Measurements from ENCODE around the gene SPOCK1.

SPOCK1 gene

DNA sequence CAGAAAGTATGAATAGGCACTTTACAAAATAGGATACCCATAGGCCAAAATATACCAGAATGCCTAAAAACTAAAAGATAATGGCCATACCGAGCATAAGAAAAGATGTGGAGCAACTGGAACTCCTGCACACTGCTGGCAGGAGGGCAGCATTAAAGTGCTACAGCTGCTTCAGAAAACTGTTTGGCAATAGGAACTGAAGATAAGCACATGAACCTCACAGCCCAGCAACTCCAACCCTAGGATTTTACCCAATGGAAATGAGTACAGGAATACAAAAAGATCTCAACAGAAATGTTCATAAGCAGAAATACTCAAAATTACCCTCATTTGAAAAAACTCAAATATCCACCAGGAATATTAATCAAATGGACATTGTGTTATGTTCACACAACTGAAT, 209.3 kb downstream of the SPOCK1 start:
- Histone ChIP-seq H3K4me3 (ENCODE audit: severe bottlenecking) (no peak overlapping the region), H3K4me1 (ENCODE audit: insufficient read depth, poor library complexity, severe bottlenecking) (no peaks in the 10 kb centered on the region), H3K27ac (ENCODE audit: poor library complexity, severe bottlenecking) (no peak overlapping the region), H3K9me3 (ENCODE audit: severe bottlenecking) (no peaks in the 10 kb centered on the region), H3K36me3 (ENCODE audit: low read depth) (no peaks in the 10 kb centered on the region), H3K27me3 (ENCODE audit: insufficient read depth, poor library complexity, severe bottlenecking) (no peaks in the 10 kb centered on the region)
- DNase-seq (ENCODE audit: low spot score) (no peak), ATAC-seq (ENCODE audit: low read depth) (no peak)
- no peak for TF ChIP-seq CTCF (IDR thresholded peaks at IDR 0.05; ENCODE audit: poor library complexity, severe bottlenecking)

DNA sequence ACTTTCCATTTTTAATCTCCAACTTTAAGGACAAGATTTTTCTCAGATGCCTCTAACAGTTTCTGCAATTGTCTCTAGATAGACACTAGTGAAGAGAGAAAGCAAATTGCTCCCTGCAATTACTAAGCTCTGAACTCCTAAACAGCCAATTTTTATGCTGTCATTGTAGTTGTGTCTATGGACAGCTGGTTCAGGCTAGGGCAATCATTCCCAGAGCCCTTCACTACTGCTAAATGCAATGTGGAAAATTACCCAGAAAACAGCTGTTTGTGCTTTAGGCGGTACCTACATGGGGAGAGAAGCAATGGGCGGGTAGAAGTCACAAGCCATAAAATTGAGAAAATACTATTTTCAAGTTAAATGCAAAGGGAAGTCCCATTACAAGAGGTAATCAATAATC, 211.6 kb downstream of the SPOCK1 start:
- no peaks in the 10 kb centered on the region for H3K27me3 ChIP-seq (ENCODE audit: insufficient read depth, poor library complexity, severe bottlenecking)
- ATAC-seq (ENCODE audit: low read depth) = no peak
- H3K36me3 ChIP-seq (ENCODE audit: low read depth) = no peaks in the 10 kb centered on the region
- TF ChIP-seq CTCF (IDR thresholded peaks at IDR 0.05; ENCODE audit: poor library complexity, severe bottlenecking) = no peak
- H3K27ac ChIP-seq (ENCODE audit: poor library complexity, severe bottlenecking) = no peak overlapping the region
- no peaks in the 10 kb centered on the region for H3K4me1 ChIP-seq (ENCODE audit: insufficient read depth, poor library complexity, severe bottlenecking)
- no peaks in the 10 kb centered on the region for H3K9me3 ChIP-seq (ENCODE audit: severe bottlenecking)
- no peak for DNase-seq (ENCODE audit: low spot score)
- no peak overlapping the region for H3K4me3 ChIP-seq (ENCODE audit: severe bottlenecking)

DNA sequence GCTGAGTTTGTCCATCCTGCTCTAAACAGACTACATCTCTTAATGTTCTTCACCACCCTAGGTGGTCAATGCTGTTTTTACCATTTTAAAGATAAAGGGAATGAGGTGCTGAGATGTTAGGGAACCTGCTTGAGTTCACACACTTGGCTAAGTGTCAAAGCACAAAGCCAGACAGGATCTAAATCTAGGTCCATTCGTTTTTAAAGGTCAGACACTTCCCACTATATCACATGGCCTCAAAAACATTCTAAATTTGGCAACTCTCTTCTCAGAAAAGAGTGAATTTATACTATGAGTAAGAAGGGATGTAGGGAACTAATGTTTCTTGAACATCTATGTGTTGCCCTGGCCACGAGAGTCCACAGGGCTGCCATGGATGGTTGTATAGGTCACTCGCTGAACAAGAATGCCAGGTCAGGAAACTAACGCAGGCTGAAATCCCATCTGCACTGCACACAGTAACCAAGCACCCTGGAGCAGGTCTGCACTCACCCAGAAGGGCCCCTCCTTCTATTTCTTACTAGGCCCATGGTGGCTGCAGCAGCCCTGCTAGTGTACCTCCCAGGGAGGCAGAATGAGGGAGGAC, 213.0 kb downstream of the SPOCK1 start:
- no peak overlapping the region for H3K4me3 ChIP-seq (ENCODE audit: severe bottlenecking)
- ATAC-seq (ENCODE audit: low read depth) = no peak
- H3K36me3 ChIP-seq (ENCODE audit: low read depth) = no peaks in the 10 kb centered on the region
- H3K4me1 ChIP-seq (ENCODE audit: insufficient read depth, poor library complexity, severe bottlenecking) = no peaks in the 10 kb centered on the region
- no peak overlapping the region for H3K27ac ChIP-seq (ENCODE audit: poor library complexity, severe bottlenecking)
- TF ChIP-seq CTCF (IDR thresholded peaks at IDR 0.05; ENCODE audit: poor library complexity, severe bottlenecking) = no peak
- H3K27me3 ChIP-seq (ENCODE audit: insufficient read depth, poor library complexity, severe bottlenecking) = no peaks in the 10 kb centered on the region
- H3K9me3 ChIP-seq (ENCODE audit: severe bottlenecking) = no peaks in the 10 kb centered on the region
- no peak for DNase-seq (ENCODE audit: low spot score)

DNA sequence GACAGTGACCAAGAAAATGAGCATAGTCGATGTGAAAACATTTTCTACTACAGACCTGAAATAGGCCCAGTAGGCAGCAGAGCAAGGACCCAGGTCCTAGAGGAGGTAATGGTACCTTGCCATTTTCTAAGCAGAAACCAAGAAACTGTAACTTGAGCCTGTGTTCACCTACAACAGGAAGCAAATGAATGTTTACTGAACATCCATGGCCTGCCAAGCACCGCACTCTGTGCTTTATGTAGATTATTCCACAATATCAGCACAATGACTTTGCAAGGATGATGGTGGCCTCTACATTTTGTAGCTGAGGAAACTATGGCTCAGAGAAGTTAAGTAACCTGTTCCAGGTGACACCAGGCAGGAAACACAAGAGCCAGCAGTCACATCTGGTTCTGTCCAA, 215.3 kb downstream of the SPOCK1 start:
- H3K27ac ChIP-seq (ENCODE audit: poor library complexity, severe bottlenecking) = no peak overlapping the region
- no peaks in the 10 kb centered on the region for H3K36me3 ChIP-seq (ENCODE audit: low read depth)
- no peak for ATAC-seq (ENCODE audit: low read depth)
- H3K4me1 ChIP-seq (ENCODE audit: insufficient read depth, poor library complexity, severe bottlenecking) = no peaks in the 10 kb centered on the region
- no peak for TF ChIP-seq CTCF (IDR thresholded peaks at IDR 0.05; ENCODE audit: poor library complexity, severe bottlenecking)
- no peak overlapping the region for H3K4me3 ChIP-seq (ENCODE audit: severe bottlenecking)
- no peaks in the 10 kb centered on the region for H3K27me3 ChIP-seq (ENCODE audit: insufficient read depth, poor library complexity, severe bottlenecking)
- no peaks in the 10 kb centered on the region for H3K9me3 ChIP-seq (ENCODE audit: severe bottlenecking)
- no peak for DNase-seq (ENCODE audit: low spot score)

GRCh38 chr5:137282216-137282615, 216.9 kb downstream of the SPOCK1 start:
- no peaks in the 10 kb centered on the region for H3K4me1 ChIP-seq (ENCODE audit: insufficient read depth, poor library complexity, severe bottlenecking)
- ATAC-seq (ENCODE audit: low read depth) = peak; percentile 77
- DNase-seq (ENCODE audit: low spot score) = no peak
- TF ChIP-seq CTCF (IDR thresholded peaks at IDR 0.05; ENCODE audit: poor library complexity, severe bottlenecking) = no peak
- H3K27me3 ChIP-seq (ENCODE audit: insufficient read depth, poor library complexity, severe bottlenecking) = no peaks in the 10 kb centered on the region
- H3K4me3 ChIP-seq (ENCODE audit: severe bottlenecking) = no peak overlapping the region
- H3K9me3 ChIP-seq (ENCODE audit: severe bottlenecking) = no peaks in the 10 kb centered on the region
- H3K27ac ChIP-seq (ENCODE audit: poor library complexity, severe bottlenecking) = no peak overlapping the region
- H3K36me3 ChIP-seq (ENCODE audit: low read depth) = no peaks in the 10 kb centered on the region
